Retinal pigment epithelial cell (primary cell): ENCODE data around the gene BCORL1.

Experiments
- DNase-seq: peaks from one replicate; pipeline ENCODE4 v3.0.0-alpha.2; 2010; ENCODE audit warnings: low read depth
- H3K4me3 ChIP-seq: 2 replicates; pipeline ENCODE4 v1.5.1; 2011; ENCODE audit warnings: mild to moderate bottlenecking, low read length, control low read depth, moderate library complexity
- CTCF ChIP-seq: conservative IDR thresholded peaks from 2 replicates; pipeline ENCODE4 v1.5.1; 2011; ENCODE audit warnings: low read depth, low read length, control low read depth, inconsistent platforms

BCORL1 gene

GRCh38 chrX:130097507-130098209, 115.2 kb downstream of the BCORL1 start:
- TF ChIP-seq CTCF = no peak
- no peak overlapping the region for H3K4me3 ChIP-seq
- no peak for DNase-seq

- TF ChIP-seq CTCF = no peak
- DNase-seq = no peak
- no peak overlapping the region for H3K4me3 ChIP-seq
Observed at GRCh38 chrX:130098210-130098552, 115.7 kb downstream of the BCORL1 start.

- no peak for TF ChIP-seq CTCF
- no peak for DNase-seq
- no peak overlapping the region for H3K4me3 ChIP-seq
Observed at GRCh38 chrX:130100180-130100579, 117.7 kb downstream of the BCORL1 start.

- TF ChIP-seq CTCF = no peak
- DNase-seq = no peak
- no peak overlapping the region for H3K4me3 ChIP-seq
Observed at GRCh38 chrX:130103605-130104004, 121.2 kb downstream of the BCORL1 start.

- no peak overlapping the region for H3K4me3 ChIP-seq
- TF ChIP-seq CTCF = no peak
- DNase-seq = no peak
Observed at GRCh38 chrX:130105244-130105643, 122.8 kb downstream of the BCORL1 start.

- TF ChIP-seq CTCF = no peak
- H3K4me3 ChIP-seq = no peak overlapping the region
- DNase-seq = no peak
Observed at GRCh38 chrX:130106071-130106470, 123.6 kb downstream of the BCORL1 start.
